Body of pancreas (tissue), 4 donors: ENCODE data around the gene EIF2S3B.

Experiments
- POLR2A ChIP-seq, 3 donors: fragments of 450-650 bp; IDR thresholded peaks; one replicate each; pipeline ENCODE4 v1.6.1; 2016; ENCODE audit warnings: antibody characterized with exemption in 3 of 3, mild to moderate bottlenecking in 2 of 3
- TF ChIP-seq, protein P1 (sequence below), 7 experiments: fragments of 450-650 bp in 4 of 7; fragments of 200-600 bp in 3 of 7; sonication (generic) in 3 of 7; IDR thresholded peaks; one replicate each; pipeline ENCODE4 v1.5.1; 2016 to 2019; ENCODE audit warnings: antibody characterized with exemption in 7 of 7

DNA sequence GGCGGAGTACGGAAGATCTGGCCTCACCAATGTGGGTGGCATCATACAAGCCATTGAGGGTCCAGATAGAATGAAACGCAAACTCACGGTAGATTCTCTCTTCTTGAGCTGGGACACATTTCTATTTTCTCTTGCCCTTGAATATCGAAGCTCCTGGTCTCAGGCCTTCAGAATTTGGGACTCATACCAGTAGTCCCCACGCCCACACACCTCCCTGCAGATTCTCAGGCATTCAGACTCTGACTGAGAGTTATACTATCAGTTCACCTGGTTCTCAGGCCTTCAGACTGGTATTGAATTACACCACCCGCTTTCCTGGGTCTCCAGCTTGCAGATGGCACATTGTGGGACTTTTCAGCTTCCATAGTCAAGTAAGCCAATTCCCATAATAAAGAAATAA is 37.8 kb downstream of the EIF2S3B start:
- TF ChIP-seq, protein P1, sequence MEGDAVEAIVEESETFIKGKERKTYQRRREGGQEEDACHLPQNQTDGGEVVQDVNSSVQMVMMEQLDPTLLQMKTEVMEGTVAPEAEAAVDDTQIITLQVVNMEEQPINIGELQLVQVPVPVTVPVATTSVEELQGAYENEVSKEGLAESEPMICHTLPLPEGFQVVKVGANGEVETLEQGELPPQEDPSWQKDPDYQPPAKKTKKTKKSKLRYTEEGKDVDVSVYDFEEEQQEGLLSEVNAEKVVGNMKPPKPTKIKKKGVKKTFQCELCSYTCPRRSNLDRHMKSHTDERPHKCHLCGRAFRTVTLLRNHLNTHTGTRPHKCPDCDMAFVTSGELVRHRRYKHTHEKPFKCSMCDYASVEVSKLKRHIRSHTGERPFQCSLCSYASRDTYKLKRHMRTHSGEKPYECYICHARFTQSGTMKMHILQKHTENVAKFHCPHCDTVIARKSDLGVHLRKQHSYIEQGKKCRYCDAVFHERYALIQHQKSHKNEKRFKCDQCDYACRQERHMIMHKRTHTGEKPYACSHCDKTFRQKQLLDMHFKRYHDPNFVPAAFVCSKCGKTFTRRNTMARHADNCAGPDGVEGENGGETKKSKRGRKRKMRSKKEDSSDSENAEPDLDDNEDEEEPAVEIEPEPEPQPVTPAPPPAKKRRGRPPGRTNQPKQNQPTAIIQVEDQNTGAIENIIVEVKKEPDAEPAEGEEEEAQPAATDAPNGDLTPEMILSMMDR (IDR thresholded peaks at IDR 0.05) = no peak
- TF ChIP-seq POLR2A (IDR thresholded peaks at IDR 0.05) = no peak
